Measurements from ENCODE around the gene NR2F2. TPM values are rescaled to one million over a fixed set of nuclear protein-coding genes. Genes with fewer than 3 reads are reported as not detected.

The NR2F2 gene
- total RNA-seq = 5.6 TPM

DNA sequence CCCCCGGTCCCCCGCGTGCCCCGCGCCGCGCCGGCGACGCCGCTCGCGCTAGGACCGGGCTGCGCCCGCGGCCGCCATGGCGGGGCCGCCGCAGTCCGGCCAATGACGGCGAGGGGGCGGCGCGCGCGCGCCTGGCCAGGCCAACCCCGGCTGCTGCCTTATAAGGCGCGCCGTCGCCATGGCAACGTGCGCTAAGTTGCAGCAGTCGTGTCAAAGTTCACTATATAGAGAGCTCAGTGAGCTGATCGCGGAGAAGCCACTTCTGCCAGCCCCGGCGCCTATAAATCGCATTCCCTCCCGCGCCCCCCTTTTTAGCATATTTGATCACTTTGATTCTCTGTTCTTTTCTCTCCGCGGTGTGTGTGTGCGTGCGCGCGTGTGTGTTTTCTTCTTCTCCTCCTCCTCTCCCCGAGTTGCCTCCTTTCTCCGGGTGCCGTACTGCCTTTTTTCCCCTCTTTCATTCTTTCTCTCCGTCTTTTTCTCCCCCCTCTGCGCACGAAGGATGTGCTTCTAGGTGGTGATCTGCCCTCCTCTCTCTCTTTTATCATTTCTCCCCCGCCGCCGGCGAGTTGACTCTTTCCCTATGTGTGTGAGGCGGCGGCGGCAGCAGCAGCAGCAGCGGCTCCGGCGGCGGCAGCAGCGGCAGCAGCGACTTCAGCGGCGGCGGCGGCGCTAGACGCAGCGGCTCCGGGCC, at the start of gene NR2F2:
NR2F2 (plus strand) TSS at position 251 of the 694 bp plus-strand sequence. CDS start 1,406 bp downstream, outside the sequence.

